ENCODE results near the gene SPAG9.
A peak's percentile ranks its signal among the peaks of the same experiment; 100 is the strongest.

SPAG9 gene, protein sequence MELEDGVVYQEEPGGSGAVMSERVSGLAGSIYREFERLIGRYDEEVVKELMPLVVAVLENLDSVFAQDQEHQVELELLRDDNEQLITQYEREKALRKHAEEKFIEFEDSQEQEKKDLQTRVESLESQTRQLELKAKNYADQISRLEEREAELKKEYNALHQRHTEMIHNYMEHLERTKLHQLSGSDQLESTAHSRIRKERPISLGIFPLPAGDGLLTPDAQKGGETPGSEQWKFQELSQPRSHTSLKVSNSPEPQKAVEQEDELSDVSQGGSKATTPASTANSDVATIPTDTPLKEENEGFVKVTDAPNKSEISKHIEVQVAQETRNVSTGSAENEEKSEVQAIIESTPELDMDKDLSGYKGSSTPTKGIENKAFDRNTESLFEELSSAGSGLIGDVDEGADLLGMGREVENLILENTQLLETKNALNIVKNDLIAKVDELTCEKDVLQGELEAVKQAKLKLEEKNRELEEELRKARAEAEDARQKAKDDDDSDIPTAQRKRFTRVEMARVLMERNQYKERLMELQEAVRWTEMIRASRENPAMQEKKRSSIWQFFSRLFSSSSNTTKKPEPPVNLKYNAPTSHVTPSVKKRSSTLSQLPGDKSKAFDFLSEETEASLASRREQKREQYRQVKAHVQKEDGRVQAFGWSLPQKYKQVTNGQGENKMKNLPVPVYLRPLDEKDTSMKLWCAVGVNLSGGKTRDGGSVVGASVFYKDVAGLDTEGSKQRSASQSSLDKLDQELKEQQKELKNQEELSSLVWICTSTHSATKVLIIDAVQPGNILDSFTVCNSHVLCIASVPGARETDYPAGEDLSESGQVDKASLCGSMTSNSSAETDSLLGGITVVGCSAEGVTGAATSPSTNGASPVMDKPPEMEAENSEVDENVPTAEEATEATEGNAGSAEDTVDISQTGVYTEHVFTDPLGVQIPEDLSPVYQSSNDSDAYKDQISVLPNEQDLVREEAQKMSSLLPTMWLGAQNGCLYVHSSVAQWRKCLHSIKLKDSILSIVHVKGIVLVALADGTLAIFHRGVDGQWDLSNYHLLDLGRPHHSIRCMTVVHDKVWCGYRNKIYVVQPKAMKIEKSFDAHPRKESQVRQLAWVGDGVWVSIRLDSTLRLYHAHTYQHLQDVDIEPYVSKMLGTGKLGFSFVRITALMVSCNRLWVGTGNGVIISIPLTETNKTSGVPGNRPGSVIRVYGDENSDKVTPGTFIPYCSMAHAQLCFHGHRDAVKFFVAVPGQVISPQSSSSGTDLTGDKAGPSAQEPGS (N-terminal part only)

DNA sequence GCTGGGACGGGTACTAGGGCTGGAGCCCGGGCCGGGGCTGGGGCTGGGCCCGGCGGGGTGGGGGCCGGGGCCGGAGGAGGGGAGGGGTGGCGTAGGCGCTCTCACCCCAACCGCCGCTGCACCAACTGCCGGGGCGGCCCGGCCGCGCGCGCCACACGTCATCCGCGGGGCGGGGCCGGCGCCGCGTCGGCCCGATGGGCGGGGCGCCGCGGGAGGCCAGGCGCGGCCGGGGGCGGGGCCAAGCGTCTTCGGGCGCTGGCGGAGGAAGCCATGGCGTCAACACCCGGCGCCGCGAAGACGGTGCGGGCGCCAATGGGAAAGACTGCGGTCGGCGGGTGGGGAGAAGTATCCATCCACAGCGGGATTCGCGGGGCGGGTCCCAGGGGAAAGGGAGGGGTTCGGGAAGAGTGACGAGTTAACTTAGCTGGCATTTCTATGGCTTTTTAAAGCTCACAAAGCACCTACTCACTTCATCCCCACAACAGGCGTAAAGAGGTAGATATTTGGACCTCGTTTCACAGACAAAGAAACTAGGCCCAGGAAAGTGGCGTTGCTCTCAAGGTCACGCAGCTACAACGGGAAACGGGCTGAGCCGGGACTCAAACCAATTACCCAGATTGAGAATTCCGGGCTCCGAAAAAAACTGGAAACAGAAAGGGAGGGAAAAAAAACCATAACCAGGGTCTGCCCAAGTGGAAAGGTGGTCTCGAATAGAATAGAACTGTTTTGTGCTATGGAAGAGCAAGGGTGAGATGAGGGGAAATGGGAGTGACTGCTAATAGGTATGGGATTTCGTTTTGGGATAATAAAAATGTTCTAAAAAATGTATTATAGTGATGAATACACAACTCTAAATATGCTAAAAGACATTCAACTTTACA, at the start of gene SPAG9:
TSS of gene SPAG9 (minus strand) at position 130 of the 881 bp plus-strand sequence. CDS start 212 bp downstream, outside the sequence.
- DNase-seq, result peak; percentile 91

DNA sequence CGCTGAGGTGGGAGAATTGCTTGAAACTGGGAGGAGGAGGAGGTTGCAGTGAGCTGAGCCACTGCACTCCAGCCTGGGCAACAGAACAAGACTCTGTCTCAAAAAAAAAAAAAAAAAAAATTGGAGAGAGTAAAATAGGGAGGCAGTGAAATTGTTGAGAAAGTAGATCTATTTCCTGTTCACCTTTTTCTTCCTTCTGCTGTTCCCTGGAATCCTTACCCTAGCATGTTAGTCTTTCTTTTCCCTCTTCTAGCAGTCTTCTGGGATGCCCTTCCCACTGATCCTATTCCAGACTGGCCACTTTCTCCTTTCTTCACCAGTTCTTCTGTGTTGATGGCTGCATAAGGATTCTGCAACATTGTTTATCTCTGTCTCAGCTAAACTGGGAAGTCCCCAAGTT, 48.7 kb upstream of the SPAG9 start:
- DNase-seq, result no peak

DNA sequence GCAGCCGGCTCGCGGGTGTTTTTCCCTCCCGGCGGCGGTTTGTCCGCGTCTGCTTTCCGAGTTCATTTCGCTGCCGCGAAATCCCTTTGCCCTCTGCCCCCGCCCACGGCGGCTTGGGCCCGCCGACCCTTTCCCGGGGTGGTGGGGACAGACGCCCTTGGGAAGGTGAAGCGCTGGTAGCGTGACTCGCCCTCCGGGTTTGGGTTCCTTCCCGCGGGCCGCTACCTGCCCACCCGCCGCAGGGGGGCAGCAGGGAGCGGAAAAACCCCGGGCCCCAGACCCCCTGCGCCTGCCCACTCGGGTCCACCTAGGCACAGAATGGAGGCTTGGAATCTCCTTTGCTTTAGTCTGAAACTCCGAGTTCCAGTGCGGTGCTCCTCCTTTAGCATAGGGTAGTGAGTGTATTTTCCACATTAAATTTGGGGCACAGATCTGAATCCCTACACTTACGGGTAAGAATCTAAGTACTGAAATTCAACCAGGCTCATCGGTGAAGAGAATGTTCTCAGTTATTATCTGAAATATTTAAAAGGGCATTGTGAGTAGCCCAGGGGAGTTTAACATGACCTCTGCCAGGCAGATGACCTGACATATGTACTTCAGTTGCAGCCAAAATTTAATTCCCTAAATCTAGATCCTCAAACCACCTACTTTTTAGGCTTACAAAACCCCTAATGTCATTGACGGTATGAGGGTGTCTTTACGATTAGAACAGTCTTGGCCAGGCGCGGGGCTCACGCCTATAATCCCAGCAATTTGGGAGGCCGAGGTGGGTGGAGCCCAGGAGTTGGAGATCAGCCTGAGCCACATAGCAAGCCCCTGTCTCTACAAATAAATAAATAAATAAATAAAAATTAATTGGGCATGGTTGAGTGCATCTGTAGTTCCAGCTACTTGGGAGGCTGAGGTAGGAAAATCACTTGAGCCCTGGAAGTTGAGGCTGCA, 46.6 kb upstream of the SPAG9 start:
- peak; percentile 38 for DNase-seq

DNA sequence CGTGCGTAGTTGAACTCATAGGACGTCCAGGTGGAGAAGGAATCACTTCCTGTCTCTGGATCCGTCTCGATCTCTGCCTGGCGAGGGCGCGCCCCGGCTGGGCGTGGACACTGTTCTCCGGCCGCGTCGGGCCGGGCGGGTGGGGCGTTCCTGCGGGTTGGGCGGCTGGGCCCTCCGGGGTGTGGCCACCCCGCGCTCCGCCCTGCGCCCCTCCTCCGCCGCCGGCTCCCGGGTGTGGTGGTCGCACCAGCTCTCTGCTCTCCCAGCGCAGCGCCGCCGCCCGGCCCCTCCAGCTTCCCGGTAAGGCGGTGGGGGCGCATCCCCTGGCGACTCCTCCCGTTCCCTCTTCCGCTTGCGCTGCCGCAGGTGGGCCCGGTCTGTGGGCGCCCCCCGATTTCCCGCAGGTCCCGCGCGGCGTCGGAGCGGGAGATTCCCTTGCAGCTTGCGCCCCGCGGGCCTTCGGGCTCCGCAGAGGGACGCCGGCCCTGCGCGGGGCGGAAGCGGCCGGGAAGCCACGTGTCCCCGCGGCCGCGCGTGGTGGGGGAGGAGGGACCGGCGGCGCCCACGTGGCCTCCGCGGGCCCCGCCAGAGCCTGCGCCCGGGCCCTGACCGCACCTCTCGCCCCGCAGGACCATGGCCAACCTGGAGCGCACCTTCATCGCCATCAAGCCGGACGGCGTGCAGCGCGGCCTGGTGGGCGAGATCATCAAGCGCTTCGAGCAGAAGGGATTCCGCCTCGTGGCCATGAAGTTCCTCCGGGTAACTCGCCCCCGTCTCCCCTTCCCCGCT, 45.7 kb upstream of the SPAG9 start, which contains the start of gene NME2:
TSS of gene NME2 (plus strand) at position 214 of the 789 bp plus-strand sequence. CDS start at position 634, 420 bp downstream.
- DNase-seq, result peak; percentile 53

DNA sequence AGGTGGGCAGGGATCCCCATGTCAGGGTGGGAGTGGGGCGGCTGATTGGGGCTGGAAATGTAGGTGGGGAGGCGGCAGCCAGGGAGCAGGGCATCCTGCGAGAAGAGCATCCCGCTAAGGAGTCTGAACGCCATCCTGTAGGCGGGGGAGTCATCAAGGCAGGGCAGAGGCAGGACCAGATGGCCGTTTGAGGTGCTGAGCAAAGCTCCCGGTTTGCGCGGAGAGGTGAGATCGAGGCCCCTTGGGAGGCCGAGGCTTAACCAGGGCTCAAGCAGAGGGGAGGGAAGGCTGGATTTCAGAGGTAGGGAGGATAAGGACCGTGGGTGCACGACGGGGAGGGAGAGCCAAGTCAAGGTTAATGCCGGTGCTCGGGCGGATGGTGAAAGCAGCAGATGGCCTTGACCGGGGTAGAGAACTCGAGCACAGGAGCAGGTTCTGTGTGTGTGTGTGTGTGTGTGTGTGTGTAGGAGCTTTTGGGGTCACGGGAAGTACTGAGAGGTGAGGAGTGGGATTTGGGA, 45.1 kb upstream of the SPAG9 start:
- no peak for DNase-seq

DNA sequence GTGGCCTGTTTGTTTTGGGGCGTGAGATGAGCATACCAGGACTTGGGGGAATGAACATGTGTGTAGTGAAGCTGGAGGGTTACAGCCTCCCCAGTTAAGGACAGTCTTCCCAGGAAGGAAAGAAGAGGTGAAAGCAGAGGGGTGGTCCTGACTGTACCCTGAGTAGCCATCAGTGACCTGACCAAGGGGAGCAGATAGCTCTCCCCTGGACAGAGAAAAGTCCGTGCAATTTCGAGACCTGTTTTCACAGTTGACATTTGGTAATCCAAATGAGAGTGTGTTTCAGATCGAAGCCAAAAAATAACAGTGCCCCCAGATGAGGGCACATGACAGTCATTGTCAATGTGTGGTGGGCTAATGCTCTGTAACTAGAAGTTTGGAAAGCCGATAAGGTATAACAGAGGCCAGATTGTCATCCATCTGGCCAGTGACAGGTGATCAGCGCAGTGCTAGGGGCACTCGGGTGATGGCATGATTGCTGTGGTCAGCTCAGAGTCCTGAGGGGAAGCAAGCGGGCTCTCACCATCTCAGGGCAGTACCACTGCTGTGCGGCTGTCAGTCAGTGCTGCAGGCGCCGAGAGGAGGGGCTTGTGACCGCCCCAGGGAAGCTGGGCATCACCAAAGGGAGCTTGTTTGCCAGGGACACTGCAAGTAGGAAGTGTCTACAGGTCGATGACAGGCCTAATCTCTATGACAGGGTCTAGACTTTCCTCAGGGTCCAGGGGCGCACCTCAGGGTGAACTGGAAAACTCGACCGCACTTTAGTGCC, 44.4 kb upstream of the SPAG9 start:
- no peak for DNase-seq

DNA sequence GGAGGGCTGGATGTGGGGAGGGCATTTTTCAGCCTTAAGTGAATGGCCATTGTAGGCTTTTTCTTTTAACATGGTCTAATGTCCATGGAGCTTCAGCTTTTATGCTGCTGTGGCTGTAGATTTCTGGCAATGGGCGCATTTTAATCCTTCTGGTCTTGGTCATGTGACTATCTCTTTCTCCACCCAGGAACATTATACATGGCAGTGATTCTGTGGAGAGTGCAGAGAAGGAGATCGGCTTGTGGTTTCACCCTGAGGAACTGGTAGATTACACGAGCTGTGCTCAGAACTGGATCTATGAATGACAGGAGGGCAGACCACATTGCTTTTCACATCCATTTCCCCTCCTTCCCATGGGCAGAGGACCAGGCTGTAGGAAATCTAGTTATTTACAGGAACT, 40.9 kb upstream of the SPAG9 start:
- no peak for DNase-seq

DNA sequence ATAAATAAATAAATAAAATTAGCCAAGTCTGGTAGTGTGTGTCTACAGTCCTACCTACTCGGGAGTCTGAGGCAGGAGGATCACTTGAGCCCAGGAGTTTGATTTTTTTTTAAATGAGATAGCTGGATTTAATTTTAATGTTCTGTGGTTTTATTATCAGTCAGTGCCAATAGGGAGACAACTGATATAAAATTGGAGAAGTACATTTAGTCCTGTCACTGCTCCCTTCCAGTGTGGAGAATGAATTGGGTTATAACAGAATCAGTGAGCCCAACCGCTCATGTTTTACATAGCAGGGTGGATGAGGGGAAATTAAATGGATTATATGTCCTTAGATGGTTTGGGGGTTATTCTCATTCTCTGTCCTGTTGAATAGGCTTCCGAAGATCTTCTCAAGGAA, 38.9 kb upstream of the SPAG9 start:
- DNase-seq, result no peak

DNA sequence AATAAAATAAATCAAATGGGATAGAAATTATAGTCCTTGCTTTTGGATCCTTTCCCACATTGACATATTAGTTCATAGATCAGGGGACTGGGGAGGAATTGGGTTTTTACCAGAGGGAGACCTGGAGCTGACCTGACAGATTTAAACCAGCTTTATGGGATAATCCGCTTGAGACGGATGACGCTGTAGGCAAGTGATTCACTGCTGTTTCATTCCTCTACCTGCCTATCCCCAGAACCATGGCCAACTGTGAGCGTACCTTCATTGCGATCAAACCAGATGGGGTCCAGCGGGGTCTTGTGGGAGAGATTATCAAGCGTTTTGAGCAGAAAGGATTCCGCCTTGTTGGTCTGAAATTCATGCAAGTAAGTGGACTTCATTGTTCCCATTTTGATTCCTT, 34.7 kb upstream of the SPAG9 start:
- DNase-seq, result no peak

DNA sequence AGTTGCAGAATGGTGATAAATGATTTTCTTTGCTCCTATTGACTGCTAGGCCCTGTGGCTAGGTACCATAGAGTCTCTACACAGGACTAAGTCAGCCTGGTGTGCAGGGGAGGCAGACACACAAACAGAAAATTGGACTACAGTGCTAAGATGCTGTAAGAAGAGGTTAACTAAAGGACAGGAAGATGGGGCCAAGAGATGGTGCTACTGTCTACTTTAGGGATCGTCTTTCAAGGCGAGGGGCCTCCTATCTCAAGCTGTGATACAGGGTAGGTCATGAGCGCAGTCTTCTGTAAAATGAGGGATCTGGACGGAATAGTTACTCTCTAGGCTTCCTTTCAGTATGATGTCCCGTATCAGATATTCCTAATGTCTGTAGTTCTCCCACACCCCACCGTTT, 33.5 kb upstream of the SPAG9 start:
- no peak for DNase-seq

DNA sequence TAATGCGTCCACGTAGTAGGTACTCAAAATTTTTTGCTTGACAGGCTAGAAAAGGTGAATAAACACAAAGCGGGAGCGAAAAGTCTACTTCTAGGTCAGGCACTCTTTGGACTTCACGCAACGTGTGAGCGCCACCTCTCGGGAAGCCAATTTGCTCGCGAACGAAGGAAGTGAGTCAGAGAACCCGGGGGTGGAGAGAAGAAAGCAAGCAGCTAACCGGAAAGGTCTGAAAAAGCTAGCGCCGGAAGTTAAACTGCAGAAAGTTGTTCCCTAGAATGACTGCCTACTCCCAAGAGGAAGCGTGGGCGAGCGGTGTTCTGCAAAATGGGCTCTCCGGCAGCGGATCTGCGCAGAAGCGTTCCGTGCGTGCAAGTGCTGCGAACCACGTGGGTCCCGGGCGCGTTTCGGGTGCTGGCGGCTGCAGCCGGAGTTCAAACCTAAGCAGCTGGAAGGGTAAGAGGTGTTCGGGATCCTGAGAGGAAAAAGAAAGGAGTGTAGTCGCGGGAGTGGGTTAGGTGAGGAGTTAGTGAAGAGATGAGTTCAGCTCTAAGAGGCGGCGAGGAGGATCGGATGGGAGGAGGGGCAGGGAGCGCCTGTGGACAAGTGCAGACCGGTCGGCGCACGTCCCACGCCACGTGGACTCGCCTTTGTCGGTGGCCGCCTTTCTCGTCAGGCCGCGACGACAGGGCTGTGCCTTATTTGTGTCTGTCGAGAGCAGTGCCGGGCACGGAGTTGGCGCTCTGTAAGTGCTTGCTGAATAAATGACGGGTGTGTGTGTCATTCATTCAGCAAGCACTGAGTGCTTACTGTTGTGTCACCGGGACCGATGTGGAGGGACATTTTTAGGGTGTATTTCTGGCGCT, 32.8 kb upstream of the SPAG9 start, which contains the start of gene NME1:
TSS of gene NME1 (plus strand) at position 350 of the 863 bp plus-strand sequence. CDS start 2,096 bp downstream, outside the sequence.
- DNase-seq, result peak; percentile 99

DNA sequence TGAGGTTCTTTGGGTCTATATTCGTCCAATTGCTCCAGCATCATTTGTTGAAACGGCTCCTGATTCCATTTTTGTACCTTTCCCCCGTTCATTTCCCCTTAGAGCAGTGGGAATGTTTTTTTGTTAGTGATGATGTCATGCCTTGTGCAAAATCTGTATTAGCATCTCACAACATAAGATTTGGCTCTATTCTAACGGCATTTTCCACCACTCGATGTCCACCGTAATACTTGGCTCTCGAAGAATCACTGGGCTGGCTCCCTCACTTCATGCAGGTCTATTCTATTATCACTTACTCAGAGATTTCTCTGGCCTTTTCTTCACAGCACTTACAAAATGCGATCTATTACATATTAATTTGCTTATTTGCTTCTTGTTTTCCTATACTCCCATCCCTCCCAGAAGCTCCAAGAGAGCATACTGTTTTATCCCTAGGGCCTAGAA, 32.1 kb upstream of the SPAG9 start:
- DNase-seq, result no peak

DNA sequence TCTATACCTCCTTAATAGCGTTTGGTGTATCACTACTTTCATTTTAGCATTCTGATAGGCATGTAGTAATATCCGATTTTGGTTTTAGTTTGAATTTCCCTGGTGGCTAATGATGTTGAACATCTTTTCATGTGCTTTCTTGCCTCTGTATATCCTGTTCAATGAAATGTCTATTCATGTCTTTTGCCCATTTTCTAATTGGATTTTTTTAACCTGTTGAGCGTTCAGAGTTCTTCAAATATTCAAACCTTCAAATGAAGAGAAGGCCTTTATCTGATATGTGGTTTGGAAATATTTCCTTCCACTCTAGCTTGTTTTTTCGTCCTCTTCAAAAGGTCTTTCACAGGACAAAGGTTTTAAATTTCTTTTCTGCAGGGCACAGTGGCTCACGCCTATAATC, 30.3 kb upstream of the SPAG9 start:
- no peak for DNase-seq

DNA sequence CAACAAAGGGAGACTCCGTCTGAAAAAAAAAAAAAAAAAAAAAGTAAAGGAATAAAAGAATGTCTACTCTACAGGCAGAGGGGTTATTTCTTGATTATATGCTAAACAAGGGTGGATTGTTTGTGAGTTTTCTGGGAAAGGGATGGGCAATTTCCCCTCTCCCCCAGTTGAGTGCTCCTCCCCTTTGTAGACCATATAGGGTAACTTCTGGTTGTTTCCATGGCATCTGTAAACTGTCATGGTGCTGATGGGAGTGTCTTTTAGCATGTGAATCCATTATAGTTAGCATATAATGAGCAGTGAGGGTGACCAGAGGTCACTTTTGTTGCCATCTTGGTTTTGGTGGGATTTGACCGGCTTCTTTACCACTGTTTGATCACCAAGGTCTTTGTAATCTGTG, 28.5 kb upstream of the SPAG9 start:
- no peak for DNase-seq

DNA sequence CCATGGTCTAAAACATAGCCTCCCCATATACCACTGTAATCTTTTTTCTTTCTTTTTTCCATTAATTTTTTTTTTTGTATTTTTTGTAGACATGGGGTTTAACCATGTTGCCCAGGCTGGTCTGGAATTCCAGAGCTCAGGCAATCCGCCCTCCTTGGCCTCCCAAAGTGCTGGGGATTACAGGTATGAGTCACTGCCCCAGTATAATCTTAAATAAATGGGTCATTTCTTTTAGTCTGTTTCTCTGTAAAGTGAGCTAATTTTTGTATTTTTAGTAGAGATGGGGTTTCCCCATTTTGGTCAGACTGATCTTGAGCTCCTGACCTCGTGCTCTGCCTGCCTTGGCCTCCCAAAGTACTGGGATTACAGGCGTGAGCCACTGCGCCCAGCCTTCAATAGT, 27.0 kb upstream of the SPAG9 start:
- no peak for DNase-seq

DNA sequence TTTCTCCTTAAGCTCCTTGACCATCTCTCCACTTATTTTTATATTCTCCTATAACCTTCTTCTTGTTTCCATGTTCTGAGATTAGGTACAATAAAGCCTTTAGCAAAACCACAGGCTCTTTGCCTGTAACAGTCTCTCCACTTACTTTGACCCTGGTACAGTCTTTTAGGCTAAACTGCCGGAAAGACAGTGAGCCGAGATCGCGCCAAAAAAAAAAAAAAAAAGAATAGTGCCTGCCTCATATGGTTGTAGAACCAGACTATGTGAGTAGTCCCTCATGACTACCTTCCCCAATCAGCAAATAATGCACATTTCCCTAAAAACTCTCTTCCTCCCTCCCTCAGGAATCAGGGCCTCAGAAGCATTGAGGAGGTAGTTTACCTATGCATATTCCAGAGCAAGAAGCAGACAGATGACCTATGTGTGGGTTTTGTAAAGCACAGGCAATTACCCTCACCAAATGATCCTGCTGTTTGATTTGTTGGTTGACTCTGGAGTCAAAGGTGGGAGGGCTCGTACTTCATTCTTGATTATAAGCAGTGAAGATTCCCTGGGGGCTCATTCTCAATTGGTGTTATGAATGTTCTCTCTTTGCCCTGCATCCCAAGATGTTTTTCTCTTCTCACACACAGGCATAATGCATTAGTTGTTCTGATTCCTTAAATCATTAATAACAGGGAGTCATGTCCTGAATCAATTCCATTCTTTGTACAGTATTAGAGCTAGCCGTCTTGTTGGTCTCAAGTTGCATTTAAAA, 23.8 kb upstream of the SPAG9 start:
- no peak for DNase-seq

DNA sequence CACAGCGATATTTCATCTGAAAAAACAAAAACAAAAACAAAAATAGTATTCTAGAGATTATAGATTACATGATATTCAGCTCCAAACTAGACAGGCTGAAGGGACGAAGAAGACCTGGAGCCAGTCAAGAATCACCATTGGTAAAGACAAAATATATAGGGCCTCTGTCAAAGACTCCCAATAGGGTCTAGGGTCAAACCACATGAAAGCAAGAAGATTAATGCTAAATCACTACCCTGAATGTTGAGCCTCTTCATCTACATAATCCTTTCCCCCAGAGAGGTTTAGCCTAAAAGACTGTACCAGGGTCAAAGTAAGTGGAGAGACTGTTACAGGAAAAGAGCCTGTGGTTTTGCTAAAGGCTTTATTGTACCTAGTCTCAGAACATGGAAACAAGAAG, 21.9 kb upstream of the SPAG9 start:
- DNase-seq, result no peak
